Ovary (tissue), 3 donors: ENCODE measurements around the gene ELFN1.

ENCODE experiments used
- CTCF ChIP-seq, 3 donors: fragments of 450-650 bp in 2 of 3; fragments of 200-600 bp in 1 of 3; IDR thresholded peaks; one replicate each; pipeline versions ENCODE4 v1.5.1 to v1.8.0; 2016 to 2022; ENCODE audit warnings: antibody characterized with exemption in 3 of 3, mild to moderate bottlenecking in 1 of 3
- EP300 ChIP-seq: sonication (generic); formaldehyde crosslinking; IDR thresholded peaks from one replicate; pipeline ENCODE4 v1.6.1; 2017; ENCODE audit warnings: antibody characterized with exemption
- donor health status: DM: no; HTN: no; CAD: no.

GRCh38 chr7:1708596-1709251 lies 38.6 kb downstream of the ELFN1 start:
- TF ChIP-seq CTCF (IDR thresholded peaks at IDR 0.05) (no peak), EP300 (no peak)
